Ishikawa (cell line): ENCODE data around the gene MAP4K3.

Source experiments
- CEBPB ChIP-seq: IDR thresholded peaks from 2 replicates; pipeline ENCODE4 v1.6.1; 2012
- CREB1 ChIP-seq: IDR thresholded peaks from 2 replicates; pipeline ENCODE4 v1.6.1; 2012; ENCODE audit warnings: low read depth
- EGR1 ChIP-seq: IDR thresholded peaks from 2 replicates; pipeline ENCODE4 v1.6.1; 2012
- EP300 ChIP-seq: IDR thresholded peaks from 2 replicates; pipeline ENCODE4 v1.6.1; 2012; ENCODE audit warnings: borderline replicate concordance
- FOXM1 ChIP-seq: IDR thresholded peaks from 2 replicates; pipeline ENCODE4 v1.6.1; 2012; ENCODE audit warnings: low read depth, borderline replicate concordance
- NFIC ChIP-seq: IDR thresholded peaks from 2 replicates; pipeline ENCODE4 v1.6.1; 2012
- RAD21 ChIP-seq: IDR thresholded peaks from 2 replicates; pipeline ENCODE4 v1.6.1; 2012; ENCODE audit warnings: low read depth
- TAF1 ChIP-seq: IDR thresholded peaks from 2 replicates; pipeline ENCODE4 v1.6.1; 2012; ENCODE audit warnings: low read depth, mild to moderate bottlenecking
- TCF12 ChIP-seq: IDR thresholded peaks from 2 replicates; pipeline ENCODE4 v1.6.1; 2012; ENCODE audit warnings: low read depth
- TEAD4 ChIP-seq: IDR thresholded peaks from 2 replicates; pipeline ENCODE4 v1.6.1; 2012
- YY1 ChIP-seq: IDR thresholded peaks from 2 replicates; pipeline ENCODE4 v1.6.1; 2012; ENCODE audit warnings: low read depth
- ZBTB7A ChIP-seq: IDR thresholded peaks from 2 replicates; pipeline ENCODE4 v1.6.1; 2012; ENCODE audit warnings: low read depth
- TF ChIP-seq, protein P1 (sequence below): IDR thresholded peaks from 2 replicates; pipeline ENCODE4 v1.6.1; 2012
- TF ChIP-seq, protein P2 (sequence below): IDR thresholded peaks from 2 replicates; pipeline ENCODE4 v1.6.1; 2012
- TF ChIP-seq, protein P3 (sequence below): IDR thresholded peaks from 2 replicates; pipeline ENCODE4 v1.6.1; 2012; ENCODE audit warnings: low read depth, mild to moderate bottlenecking

The MAP4K3 gene

DNA sequence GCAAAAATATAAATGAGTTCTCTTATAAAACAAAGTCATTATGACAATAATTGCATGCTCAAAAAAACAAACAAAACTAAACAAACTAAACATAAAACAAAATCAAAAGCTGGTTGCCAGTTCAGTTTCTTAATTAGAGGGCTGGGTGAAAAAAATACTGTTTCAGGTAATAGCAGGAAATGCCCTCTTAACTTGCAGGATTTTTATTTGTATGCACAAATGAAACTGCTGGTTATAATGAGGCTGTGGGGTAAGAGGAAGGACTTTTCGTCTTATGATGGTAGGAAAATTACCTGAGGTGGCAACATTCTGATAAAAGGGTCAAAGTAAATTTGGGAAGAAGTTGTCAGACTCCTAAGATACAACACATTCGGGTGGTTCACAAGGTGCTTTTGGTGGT, 171.8 kb downstream of the MAP4K3 start:
- TF ChIP-seq, protein P1, sequence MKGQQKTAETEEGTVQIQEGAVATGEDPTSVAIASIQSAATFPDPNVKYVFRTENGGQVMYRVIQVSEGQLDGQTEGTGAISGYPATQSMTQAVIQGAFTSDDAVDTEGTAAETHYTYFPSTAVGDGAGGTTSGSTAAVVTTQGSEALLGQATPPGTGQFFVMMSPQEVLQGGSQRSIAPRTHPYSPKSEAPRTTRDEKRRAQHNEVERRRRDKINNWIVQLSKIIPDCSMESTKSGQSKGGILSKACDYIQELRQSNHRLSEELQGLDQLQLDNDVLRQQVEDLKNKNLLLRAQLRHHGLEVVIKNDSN: no peak
- TF ChIP-seq ZBTB7A: no peak
- TF ChIP-seq TAF1: no peak
- TF ChIP-seq, protein P2, sequence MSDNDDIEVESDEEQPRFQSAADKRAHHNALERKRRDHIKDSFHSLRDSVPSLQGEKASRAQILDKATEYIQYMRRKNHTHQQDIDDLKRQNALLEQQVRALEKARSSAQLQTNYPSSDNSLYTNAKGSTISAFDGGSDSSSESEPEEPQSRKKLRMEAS: no peak

DNA sequence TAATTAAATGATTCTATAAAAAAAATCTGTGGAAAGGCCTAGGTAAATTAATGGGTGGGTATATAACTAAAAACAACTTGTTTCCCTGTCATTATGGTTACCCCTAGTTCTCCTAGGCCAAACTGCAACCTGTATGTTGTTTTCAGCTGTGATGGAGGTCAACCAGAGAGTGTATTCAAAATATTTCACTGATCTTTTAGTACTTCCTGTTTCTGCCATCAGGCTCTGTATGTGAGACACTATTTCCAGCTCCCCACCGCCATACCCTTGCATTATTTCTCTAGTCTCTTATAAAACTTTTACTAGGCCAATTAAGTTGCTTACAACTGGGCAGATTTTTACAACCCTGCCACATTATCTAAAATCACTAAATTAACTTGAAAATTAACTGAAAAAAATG, 172.4 kb downstream of the MAP4K3 start:
- TF ChIP-seq ZBTB7A (no peak), TEAD4 (no peak), YY1 (no peak), EP300 (no peak), EGR1 (no peak), TCF12 (no peak), FOXM1 (no peak), CEBPB (no peak), RAD21 (no peak), CREB1 (no peak), TAF1 (no peak), NFIC (no peak)
- TF ChIP-seq, protein P2: no peak
- TF ChIP-seq, protein P3, sequence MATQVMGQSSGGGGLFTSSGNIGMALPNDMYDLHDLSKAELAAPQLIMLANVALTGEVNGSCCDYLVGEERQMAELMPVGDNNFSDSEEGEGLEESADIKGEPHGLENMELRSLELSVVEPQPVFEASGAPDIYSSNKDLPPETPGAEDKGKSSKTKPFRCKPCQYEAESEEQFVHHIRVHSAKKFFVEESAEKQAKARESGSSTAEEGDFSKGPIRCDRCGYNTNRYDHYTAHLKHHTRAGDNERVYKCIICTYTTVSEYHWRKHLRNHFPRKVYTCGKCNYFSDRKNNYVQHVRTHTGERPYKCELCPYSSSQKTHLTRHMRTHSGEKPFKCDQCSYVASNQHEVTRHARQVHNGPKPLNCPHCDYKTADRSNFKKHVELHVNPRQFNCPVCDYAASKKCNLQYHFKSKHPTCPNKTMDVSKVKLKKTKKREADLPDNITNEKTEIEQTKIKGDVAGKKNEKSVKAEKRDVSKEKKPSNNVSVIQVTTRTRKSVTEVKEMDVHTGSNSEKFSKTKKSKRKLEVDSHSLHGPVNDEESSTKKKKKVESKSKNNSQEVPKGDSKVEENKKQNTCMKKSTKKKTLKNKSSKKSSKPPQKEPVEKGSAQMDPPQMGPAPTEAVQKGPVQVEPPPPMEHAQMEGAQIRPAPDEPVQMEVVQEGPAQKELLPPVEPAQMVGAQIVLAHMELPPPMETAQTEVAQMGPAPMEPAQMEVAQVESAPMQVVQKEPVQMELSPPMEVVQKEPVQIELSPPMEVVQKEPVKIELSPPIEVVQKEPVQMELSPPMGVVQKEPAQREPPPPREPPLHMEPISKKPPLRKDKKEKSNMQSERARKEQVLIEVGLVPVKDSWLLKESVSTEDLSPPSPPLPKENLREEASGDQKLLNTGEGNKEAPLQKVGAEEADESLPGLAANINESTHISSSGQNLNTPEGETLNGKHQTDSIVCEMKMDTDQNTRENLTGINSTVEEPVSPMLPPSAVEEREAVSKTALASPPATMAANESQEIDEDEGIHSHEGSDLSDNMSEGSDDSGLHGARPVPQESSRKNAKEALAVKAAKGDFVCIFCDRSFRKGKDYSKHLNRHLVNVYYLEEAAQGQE: no peak
- TF ChIP-seq, protein P1: no peak

DNA sequence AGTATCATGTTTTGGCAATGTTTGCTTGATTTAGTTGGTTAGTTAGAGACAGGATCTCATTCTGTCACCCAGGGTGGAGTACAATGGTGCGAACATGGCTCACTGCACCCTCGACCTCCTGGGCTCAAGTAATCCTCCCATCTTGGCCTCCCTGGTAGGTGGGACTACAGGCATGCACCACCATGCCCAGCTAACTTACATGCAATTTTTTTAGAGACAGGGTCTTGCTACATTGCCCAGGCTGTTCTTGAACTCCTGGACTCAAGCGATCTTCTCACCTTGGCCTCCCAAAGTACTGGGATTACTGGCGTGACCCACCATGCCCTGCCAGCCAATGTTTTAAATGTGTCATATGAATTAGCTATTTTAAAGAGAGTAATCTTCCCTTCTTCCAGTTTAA, 177.0 kb downstream of the MAP4K3 start:
- TF ChIP-seq EP300 (no peak), NFIC (no peak), TEAD4 (no peak), TCF12 (no peak), CREB1 (no peak), CEBPB (no peak), YY1 (no peak), EGR1 (no peak), FOXM1 (no peak), RAD21 (no peak)
- TF ChIP-seq, protein P3: no peak
- TF ChIP-seq, protein P2: no peak
- TF ChIP-seq, protein P1: no peak

DNA sequence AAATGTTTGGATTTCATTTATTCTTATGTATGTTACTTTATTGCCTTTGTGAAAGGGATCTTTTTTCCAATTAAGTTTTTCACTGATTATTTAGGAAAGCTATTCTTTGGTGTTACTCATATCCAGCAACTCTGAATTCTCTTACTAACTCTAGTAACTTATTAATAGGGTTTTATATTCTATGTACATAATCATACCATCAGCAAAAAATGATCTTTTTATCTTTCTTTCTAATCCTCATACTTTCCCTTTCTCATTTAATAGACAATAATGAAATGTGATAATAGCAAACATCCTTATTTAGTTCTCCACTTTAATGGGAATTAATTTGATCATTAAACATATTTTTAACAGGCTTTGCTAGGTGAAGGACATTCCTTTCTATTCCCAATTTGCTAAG, 181.0 kb downstream of the MAP4K3 start:
- TF ChIP-seq TCF12 (no peak), TAF1 (no peak), CEBPB (no peak), YY1 (no peak), NFIC (no peak), ZBTB7A (no peak), EGR1 (no peak), CREB1 (no peak), FOXM1 (no peak), RAD21 (no peak), EP300 (no peak), TEAD4 (no peak)
- TF ChIP-seq, protein P3: no peak
- TF ChIP-seq, protein P1: no peak
- TF ChIP-seq, protein P2: no peak
